ENCODE results near the gene CREB3L2. TPM values are rescaled to one million over a fixed set of nuclear protein-coding genes. Genes with fewer than 3 reads are reported as not detected.

Gene CREB3L2
- total RNA-seq, 1 experiment from 2014 or later = 49.8 TPM

DNA sequence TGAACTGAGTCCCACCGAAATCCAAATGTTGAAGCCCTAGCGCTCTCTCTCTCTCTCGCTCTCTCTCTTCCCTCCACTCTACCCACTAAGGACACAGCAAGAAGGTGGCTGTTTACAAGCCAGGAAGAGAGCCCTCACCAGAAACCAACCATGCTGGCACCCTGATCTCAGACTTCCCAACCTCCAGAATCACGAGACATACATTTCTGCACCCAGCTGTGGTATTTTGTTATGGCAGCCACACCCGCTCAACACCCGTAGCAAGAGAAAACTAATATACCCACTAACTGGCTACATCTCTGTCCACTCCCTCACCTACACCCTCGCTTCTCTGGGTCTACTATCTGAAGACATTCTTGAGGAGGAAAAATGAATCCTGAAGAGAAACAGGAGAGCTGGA, 54.8 kb downstream of the CREB3L2 start:
- ChIA-PET POLR2A (no interaction called here), RAD21 (ENCODE audit: low non-redundant PET in 1 of 2, low total read pairs in 2 of 2, uncharacterized antibody in 2 of 2, unreplicated experiment in 2 of 2) (no interaction called here), CTCF (no interaction called here)
- Histone ChIP-seq H3K4me3 (replicated peaks in 1 of 2; ENCODE audit: low read depth in 1 of 2, low read length in 2 of 2) (no peak overlapping the region), H2AFZ (ENCODE audit: low read depth, low read length, poor library complexity, severe bottlenecking) (no peak overlapping the region), H3K9me2 (ENCODE audit: insufficient read depth) (no peaks in the 10 kb centered on the region), H3K4me1 (ENCODE audit: control insufficient read depth in 1 of 2, insufficient read depth in 2 of 2, low read length in 2 of 2) (peaks cover 7 to 23% of the 10 kb centered on the region in 2 experiments; a peak in 3 of 4 replicates), H3K9me3 (ENCODE audit: control insufficient read depth in 1 of 2, insufficient read depth in 1 of 2, low read depth in 1 of 2, low read length in 2 of 2) (no peaks in the 10 kb centered on the region), H3K36me3 (ENCODE audit: control insufficient read depth in 1 of 2, insufficient read depth in 2 of 2, low read length in 2 of 2) (no peaks in the 10 kb centered on the region), H4K20me1 (ENCODE audit: insufficient read depth) (no peaks in the 10 kb centered on the region), H3K4me2 (ENCODE audit: low read length) (no peak overlapping the region), H3K27ac (ENCODE audit: low read depth, low read length) (no peak overlapping the region), H3K79me2 (ENCODE audit: insufficient read depth, low read length) (no peaks in the 10 kb centered on the region), H3K27me3 (ENCODE audit: insufficient read depth, low read length) (no peaks in the 10 kb centered on the region), H3K9ac (ENCODE audit: low read length) (no peak overlapping the region)
- ATAC-seq (no peak), DNase-seq (ENCODE audit: low read depth, low spot score) (no peak)
- intact Hi-C loops (cut with micrococcal nuclease) = no loop called here
- no TSS peak for BruUV-seq (replicated peaks)
- no peak for TF ChIP-seq EZH2phosphoT487 (IDR thresholded peaks at IDR 0.05; ENCODE audit: borderline replicate concordance)
- TF ChIP-seq, protein P1, sequence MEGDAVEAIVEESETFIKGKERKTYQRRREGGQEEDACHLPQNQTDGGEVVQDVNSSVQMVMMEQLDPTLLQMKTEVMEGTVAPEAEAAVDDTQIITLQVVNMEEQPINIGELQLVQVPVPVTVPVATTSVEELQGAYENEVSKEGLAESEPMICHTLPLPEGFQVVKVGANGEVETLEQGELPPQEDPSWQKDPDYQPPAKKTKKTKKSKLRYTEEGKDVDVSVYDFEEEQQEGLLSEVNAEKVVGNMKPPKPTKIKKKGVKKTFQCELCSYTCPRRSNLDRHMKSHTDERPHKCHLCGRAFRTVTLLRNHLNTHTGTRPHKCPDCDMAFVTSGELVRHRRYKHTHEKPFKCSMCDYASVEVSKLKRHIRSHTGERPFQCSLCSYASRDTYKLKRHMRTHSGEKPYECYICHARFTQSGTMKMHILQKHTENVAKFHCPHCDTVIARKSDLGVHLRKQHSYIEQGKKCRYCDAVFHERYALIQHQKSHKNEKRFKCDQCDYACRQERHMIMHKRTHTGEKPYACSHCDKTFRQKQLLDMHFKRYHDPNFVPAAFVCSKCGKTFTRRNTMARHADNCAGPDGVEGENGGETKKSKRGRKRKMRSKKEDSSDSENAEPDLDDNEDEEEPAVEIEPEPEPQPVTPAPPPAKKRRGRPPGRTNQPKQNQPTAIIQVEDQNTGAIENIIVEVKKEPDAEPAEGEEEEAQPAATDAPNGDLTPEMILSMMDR (IDR thresholded peaks at IDR 0.05 in 2 of 3, conservative IDR thresholded peaks at IDR 0.05 in 1 of 3; ENCODE audit: borderline replicate concordance in 1 of 3, insufficient read depth in 1 of 3, low read depth in 2 of 3, low read length in 2 of 3) = no peak
- TF ChIP-seq ZNF274 (IDR thresholded peaks at IDR 0.05; ENCODE audit: low read depth, low read length) = no peak
- no peak for TF ChIP-seq ZFX (IDR thresholded peaks at IDR 0.05)
- no peak for TF ChIP-seq CEBPB (IDR thresholded peaks at IDR 0.05; ENCODE audit: low read depth)
- TF ChIP-seq POLR2AphosphoS5 (IDR thresholded peaks at IDR 0.05; ENCODE audit: low read depth, low read length) = no peak
- TF ChIP-seq, protein P2, sequence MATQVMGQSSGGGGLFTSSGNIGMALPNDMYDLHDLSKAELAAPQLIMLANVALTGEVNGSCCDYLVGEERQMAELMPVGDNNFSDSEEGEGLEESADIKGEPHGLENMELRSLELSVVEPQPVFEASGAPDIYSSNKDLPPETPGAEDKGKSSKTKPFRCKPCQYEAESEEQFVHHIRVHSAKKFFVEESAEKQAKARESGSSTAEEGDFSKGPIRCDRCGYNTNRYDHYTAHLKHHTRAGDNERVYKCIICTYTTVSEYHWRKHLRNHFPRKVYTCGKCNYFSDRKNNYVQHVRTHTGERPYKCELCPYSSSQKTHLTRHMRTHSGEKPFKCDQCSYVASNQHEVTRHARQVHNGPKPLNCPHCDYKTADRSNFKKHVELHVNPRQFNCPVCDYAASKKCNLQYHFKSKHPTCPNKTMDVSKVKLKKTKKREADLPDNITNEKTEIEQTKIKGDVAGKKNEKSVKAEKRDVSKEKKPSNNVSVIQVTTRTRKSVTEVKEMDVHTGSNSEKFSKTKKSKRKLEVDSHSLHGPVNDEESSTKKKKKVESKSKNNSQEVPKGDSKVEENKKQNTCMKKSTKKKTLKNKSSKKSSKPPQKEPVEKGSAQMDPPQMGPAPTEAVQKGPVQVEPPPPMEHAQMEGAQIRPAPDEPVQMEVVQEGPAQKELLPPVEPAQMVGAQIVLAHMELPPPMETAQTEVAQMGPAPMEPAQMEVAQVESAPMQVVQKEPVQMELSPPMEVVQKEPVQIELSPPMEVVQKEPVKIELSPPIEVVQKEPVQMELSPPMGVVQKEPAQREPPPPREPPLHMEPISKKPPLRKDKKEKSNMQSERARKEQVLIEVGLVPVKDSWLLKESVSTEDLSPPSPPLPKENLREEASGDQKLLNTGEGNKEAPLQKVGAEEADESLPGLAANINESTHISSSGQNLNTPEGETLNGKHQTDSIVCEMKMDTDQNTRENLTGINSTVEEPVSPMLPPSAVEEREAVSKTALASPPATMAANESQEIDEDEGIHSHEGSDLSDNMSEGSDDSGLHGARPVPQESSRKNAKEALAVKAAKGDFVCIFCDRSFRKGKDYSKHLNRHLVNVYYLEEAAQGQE (IDR thresholded peaks at IDR 0.05; ENCODE audit: low read depth) = no peak
- TF ChIP-seq EZH2 (IDR thresholded peaks at IDR 0.05) = no peak
- TF ChIP-seq RAD21 (IDR thresholded peaks at IDR 0.05; ENCODE audit: low read depth) = no peak

Measured in HCT116 (cell line).